HG03354 (cell line): ENCODE measurements around the gene SHLD1.
"Not testable (repeated sequence)": the region's sequence is repeated elsewhere in the genome, so short reads cannot be mapped to it uniquely, and the experiment has no call there.

ENCODE experiments used
- ATAC-seq: cut with Tn5 transposase; IDR thresholded peaks from one replicate; pipeline ENCODE4 v1.9.1; 2021; ENCODE audit warnings: mild to moderate bottlenecking; ENCODE audit not compliant: unreplicated experiment, poor library complexity, severe bottlenecking

Gene SHLD1

DNA sequence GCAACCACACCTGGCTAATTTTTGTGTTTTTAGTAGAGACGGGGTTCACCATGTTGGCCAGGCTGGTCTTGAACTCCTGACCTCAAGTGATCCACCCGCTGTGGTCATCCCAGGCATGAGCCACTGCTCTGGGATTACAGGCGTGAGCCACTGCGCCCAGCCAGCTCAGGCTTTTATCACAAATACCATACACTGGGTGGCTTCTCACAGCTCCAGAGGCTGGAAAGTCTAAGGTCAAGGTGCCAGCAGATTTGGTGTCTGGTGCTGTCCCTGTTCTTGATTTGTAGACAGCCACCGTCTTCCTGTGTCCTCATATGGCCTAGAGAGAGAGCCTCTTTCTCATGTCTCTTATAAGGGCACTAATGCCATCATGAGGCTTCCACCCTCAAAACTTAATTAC lies 25.9 kb downstream of the SHLD1 start:
- ATAC-seq = no peak

DNA sequence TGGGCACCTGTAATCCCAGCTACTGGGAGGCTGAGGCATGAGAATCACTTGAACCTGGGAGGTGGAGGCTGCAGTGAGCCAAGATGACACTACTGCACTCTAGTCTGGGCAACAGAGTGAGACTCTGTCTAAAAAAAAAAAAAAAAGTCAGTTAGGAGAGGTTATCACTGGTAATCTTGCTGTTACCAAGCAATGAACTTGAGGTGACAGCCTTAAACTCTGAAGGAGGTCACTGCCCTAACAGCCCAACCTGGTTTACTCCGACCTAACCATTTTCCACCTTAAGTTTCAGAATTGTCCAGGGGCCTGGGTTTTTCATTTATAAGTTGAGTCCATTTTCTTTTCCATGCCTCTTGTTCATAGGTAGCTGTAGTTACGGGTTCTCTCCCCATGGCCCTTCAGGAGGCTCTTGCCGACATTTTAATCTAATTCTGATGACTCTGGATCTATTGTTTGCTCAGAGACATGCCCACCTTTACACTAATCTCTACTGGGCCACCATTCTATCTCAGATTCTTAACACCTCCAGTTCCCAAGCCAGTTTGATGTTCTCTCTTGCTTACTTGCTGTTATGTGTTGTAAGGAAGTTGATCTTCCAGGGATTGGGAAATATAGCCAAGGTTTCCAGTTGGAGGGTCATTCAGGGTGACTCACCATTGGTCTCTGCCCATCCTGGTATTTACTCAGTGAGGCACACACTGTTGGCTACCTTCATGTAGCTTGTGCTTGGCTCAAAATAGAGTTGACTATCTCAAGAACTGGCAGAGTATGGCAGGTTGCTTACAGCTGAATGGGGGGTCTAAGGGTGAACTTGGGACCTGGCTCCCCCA lies 29.1 kb downstream of the SHLD1 start:
- no peak for ATAC-seq

DNA sequence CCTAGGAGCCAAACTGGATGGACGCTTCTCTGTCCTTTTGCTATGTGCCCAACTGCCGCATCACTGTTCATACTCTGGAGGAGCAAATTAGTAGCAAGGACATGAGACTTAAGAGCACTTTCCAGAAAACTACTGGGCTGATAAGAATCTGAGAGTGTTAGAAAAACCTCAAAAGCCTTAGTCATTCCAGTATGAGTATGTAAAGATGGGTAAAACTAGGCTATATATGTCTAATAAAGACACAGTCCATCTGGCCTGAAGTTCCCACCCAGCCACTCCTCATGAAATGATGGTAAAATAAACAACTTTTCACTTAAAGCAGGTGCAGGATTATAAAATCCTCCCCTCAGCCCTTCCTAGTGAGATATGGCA lies 30.6 kb downstream of the SHLD1 start:
- ATAC-seq = peak; percentile 46

DNA sequence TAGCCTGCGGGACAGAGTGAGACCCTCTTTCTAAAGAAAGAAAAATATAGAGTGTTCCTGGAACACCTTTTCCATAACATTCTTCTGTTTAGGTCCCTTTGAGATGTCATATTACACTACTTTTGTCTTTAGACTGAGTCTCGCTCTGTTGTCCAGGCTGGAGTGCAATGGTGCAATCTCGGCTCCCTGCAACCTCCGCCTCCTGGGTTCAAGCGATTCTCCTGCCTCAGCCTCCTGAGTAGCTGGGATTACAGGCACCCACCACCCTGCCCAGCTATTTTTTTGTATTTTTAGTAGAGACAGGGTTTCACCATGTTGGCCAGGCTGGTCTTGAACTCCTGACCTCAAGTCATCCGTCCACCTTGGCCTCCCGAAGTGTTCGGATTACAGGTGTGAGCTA lies 31.2 kb downstream of the SHLD1 start:
- ATAC-seq = not testable (repeated sequence)

DNA sequence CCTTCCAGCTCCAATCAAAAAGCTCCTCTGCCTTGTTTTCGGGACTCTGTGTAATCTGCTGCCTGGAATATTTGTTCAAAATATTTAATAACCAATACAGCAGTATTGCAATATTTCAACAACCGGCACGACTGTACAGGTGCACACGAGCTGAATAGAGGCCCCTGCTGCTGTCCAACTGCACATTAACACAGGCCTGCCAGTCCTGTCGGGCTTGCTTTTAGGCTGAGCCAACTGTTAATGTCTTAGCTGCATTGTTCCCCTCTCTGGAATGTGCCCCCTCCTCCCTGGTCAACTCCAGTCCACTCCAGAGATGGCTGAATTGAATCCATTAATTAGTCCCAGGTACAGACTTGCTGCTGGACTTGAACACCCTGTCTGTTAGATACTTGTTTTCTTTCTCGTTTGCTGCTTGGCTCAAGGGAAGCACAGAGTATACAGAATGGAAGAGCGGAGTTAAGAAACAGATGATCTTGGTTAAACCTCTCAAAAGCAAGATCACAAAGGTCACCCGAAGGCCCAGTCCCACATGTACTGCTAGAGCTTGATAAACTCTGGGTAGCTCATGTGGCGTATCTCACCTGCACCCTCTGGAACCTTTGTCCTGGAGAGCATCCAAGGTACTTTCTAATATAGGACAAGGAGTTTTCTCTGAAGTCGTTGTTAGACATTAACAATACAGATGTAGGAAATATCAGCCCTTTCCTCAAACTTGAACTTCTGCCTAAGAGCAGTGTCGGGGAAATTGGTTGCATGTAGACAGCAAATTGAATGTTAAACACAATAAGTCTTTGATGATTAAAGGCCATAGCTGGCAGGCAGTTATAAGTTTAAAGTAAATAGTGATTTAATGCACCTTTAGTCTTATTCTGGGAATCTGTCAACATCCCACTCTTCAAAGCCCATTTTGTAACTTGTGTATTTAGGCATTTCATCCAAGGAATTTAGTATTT lies 31.9 kb downstream of the SHLD1 start:
- ATAC-seq = no peak

DNA sequence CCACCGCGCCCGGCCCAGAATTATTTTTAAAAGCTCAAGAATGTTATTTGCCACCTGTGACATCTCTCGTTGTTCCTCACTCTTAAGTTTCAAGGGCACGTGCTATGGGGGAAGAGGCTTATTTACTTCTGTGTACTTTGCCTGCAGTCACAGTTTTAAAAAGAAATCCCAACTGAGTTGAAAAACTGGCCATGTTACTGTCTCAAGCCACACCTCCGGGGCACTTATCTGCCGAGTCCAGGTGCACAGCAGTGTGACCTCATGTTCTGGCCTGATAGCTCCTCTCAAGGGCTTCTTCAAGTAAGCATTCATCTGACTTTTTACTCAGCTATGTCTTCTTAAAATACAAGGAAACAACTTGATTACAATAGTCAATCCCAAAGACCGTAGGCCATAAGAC lies 34.5 kb downstream of the SHLD1 start:
- ATAC-seq = no peak

DNA sequence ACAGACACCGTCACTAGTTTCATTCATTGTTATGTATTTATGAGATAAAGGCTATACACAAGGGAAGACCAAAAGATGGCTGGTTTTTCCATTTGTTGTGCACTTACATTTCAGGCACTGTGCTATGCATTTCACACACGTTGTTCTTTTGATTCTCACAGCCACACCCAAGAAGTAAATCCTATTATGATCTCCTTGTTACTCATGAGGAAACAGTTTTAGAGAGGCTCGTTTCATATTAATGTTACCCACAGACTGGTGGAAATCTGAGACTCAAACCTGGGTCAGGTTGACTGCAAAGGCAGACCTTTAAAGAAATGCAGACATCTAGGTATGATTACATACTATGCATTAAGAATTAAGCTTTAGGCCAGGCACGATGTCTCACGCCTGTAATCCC lies 34.9 kb downstream of the SHLD1 start:
- ATAC-seq = no peak

DNA sequence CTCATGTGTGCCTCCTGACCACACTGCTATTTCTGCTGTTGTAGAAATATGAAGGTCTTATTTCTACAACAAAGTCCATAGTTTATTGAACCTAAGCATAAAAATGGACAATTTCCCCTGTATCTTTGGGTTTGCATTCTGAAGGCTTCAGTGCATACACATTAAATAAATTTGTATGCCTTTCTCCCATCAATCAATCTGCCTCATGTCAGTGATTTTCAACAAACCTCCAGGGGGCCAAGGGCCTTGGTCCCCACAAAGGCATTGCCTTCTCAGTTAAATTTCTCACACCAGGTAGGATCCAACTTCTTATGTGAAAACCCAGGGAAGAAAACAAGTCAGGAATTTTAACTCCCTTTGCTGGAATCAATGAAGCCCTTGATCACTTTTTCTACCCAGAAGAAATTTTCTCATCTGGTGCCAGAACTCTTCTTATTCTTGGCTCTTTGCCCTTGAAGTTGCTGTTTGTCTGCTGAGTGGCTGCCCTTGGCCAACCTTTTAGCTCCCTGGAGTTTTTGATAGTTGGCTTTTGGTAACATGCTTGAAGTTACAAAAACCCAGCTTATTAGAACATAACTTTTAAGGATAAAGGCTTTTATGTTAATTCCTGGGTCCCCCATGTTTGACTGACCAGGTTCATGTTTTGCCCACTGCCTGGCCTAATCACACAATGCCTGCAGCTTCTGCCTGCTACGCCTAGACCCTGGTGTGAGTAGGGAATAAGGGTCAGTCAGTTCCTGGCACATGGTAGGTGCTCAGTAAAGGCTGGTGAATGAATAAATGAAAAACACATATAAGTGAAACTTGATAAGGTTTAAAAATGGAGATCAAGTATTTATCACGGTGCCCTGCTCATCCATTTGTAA lies 37.0 kb downstream of the SHLD1 start:
- no peak for ATAC-seq

DNA sequence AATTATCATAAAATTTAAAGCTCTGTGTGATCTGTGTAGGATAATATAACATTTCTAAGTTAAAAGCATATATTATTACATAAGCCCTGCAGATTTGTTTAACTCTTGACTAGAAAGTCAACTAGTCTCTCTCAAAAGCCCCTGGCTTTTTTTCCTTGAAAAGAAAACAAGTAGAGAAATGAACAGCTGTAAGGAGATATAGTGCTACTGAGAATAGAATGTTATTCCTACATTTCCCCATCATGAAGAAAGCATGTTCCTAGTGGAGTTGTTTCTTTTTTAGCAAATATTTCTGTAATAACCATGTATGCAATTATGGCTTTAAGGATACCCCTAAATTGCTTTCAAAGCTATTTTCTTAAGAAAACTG lies 37.6 kb downstream of the SHLD1 start:
- no peak for ATAC-seq

DNA sequence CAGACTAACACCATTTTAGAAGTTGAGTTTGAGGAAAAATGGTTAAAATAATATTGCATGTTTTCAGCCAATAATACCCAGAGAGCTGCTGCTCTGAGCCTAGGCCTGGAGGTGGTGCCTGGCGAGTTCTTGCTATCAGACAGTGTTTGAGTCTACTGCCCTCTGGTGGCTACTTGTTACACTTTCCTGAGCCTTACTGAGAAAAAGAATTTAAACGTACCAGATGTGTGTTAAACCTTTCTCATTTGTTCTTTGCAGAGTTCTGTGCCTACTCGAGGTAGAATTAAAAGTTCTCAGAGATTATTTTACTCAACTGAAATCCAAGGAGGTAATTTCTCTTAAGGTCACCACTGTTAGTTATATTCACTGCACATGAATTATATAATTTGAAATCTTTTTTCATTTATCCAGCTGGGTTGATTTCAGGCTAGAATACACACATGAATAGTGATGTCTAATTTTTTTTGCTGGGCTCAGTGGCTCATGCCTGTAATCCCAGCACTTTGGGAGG lies 38.2 kb downstream of the SHLD1 start:
- ATAC-seq = peak; percentile 92

DNA sequence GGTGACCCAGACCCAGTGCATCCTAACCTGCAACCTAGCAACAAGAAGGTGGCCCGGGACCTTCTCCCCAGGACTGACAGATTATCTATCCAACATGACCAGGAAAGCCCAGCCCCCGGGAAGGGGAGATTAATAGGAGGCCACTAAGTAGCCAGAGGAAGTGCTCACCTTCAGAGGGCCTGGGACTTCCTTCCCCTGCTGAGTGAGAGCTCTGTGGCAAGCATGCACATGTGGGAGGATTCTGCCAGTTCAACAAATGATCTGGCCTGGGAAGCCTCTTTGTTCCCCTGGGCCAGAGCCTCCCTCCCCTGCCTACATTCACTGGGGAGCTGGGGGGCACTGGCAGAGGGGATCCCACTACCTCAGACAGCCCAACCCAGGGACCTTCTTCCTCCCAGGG lies 39.6 kb downstream of the SHLD1 start:
- ATAC-seq = no peak

DNA sequence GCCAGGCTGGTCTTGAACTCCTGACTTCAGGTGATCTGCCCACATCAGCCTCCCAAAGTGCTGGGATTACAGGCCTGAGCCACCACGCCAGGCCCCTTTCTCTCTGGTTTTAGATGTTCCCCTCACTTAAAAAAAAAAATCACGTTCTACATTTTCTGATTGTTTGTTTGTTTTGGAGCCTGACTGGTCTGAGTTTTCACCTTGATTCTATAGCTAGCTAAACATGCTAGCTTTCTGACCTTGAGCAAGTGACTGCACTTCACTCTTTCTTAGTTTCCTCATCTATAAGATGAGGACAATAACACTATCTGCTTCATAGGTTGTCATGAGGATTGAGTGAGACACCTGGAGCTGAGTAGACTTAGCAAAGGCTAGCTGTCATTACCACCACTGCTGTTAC lies 43.7 kb downstream of the SHLD1 start:
- no peak for ATAC-seq

DNA sequence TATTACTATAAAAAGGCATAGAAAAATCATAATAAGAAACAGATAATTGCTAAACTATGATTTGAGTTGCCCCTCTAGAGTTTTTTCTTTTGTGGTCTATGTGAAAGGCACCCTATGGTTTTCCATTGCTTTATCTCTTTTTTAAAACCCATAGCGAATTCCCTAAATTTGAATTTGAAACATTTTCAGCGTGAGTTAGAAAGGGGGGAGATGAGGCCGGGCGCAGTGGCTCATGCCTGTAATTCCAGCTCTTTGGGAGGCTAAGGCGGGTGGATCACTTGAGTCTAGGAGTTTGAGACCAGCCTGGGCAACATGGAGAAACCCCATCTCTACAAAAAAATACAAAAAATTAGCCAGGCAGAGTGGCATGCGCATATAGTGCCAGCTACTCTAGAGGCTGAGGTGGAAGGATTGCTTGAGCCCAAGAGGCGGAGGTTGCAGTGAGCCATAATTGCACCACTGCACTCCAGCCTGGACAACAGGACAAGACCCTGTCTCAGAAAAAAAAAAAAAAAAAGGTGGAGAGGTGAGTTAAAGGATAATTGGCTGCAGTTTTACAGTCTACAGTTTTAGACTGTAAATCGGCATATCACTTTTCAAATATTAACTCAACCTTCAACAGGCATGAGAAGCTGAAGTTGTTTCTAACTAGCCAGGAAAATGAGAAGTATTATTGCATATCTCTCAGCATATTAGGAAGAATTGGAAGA lies 46.3 kb downstream of the SHLD1 start:
- ATAC-seq = no peak

DNA sequence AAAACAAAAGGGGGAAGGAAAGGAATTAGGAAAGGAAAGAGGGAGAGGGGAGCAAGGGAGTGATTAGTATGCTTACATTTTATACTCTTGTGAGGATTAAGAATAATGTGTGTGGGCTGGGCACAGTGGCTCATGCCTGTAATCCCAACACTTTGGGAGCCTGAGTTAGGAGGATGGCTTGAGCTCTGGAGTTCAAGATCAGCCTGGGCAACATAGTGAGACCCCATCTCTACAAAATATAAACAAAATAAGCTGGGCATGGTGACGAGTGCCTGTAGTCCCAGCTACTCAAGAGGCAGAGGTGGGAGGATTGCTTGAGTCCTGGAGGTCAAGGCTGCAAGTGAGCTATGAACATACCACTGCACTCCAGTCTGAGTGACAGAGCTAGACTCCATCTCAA lies 47.0 kb downstream of the SHLD1 start:
- peak; percentile 8 for ATAC-seq

DNA sequence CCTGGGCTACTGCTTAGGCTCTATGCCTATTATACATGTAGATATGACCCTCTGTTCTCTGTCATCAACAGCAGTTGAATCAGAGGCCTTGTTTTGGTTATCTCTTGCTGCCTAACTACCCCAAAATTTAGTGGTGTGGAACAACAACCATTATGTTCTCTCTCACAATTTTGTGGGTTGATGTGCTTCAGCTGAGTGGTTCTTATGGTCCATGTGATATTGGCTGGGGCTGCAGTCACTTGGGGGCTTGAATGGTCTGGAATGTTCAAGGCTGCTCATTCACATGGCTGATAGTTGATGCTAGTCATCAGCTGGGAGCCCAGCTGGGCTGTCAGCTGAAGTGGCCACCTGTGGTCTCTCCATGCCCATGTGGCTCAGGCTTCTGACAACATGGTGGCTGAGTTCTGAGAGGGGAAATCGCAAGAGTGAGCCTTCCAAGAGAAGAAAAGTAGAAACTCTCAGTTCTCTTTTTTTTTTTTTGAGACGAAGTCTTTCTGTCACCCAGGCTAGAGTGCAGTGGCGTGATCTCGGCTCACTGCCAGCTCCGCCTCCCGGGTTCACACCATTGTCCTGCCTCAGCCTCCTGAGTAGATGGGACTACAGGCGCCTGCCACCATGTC lies 47.8 kb downstream of the SHLD1 start:
- ATAC-seq = peak; percentile 95

DNA sequence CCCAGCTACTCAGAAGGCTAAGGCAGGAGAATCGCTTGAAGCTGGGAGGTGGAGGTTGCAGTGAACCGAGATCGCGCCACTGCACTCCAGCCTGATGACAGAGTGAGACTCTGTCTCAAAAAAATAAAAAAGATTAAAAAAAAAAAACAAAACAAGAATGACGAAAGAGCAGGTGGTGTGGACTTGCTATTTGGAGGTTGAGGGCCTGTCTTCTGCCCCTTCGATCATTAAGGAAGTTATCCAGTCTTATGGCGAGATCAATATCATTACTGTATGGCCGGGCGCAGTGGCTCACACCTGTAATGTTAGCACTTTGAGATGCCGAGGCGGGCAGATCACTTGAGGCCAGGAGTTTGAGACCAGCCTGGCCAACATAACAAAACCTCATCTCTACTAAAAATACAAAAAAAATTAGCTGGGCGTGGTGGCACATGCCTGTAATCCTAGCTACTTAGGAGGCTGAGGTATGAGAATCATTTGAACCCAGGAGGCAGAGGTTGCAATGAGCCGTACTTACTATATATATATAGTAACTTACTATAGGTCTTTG lies 53.6 kb downstream of the SHLD1 start:
- ATAC-seq = not testable (repeated sequence)

DNA sequence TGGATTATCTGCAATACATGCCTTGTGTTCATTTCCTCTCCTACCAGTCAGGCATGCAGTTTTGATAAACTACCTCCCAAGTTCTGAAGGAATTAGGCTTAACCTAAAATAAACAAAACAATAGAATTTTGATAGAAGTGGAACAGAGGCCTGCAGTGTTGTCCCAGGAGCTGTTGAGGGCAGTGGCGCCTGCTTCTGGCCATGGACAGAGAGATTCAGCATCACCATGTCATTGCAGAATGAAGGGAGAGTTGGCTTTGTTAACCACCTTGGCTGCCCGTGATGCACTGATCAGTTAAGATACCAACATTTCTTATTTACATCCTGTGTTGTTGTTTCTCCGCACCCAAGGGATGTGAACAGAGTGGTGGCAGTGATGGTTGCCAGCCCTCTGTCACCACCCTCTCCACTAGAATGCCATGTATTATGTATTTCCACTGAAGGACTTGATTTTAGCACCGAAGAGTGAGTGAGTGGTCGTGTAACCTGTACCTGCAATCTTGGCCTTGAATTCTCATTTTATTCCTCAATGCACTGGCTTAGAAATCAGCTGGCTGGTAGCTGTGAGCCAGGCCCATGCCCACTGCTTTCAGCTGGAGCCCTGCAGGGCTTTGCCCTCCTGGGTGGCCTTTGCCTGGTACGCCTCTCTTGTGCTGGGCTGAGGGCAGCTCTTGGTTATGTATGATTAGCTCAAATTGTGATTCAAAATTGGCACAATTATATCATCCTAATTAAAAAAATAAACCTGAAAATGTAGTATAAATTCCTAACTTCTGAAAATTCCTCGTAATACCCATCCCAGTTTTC lies 56.5 kb downstream of the SHLD1 start:
- ATAC-seq = no peak

DNA sequence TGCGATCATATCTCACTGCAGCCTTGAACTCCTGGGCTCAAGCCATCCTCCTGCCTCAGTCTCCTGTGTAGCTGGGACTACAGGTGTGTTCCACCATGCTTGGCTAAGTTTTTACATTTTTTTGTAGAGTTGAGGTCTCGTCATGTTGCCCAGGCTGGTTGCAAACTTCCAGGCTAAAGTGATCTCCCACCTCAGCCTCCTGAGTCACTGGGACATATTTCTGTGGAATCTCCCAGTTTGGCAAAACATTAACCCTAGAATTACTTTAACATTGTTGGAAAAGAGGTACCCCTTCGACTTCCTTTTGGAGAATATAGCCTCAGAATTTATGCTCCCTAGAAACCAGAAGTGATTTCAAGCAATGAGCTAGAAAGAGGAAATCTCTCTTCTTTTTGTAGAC lies 57.2 kb downstream of the SHLD1 start:
- no peak for ATAC-seq
